ENCODE data around the gene TWSG1.
A peak's percentile ranks its signal among the peaks of the same experiment; 100 is the strongest.
"Not testable (repeated sequence)": the region's sequence is repeated elsewhere in the genome, so short reads cannot be mapped to it uniquely, and the experiment has no call there.

The TWSG1 gene

GRCh38 chr18:9421096-9421900, 86.7 kb downstream of the TWSG1 start:
- intact Hi-C loops (cut with DNase I), result no loop called here

DNA sequence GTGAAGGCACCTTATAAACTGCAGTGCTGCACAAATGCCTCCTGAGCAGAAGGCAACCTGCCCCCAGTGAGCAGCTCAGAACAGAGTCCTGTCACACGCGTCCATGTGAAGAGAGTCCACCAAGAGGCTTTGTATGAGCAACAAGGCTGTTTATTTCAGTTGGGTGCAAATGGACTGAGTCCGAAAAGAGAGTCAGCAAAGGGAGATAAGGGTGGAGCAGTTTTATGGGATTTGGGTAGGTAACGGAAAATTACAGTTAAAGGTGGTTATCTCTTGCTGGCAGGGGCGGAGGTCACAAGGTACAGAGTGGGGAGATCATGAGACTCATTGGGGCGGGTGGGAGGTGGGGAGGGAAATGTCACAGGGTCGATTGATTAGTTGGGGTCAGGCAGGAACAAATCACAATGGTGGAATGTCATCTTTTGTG, 87.3 kb downstream of the TWSG1 start:
- DNase-seq, result no peak
- intact Hi-C loops (cut with DNase I), result no loop called here

More at GRCh38 chr18:9421096-9421900, 86.7 kb downstream of the TWSG1 start:
- DNase-seq, result no peak

GRCh38 chr18:9422816-9423519, 88.4 kb downstream of the TWSG1 start:
- DNase-seq, result no peak

GRCh38 chr18:9423648-9424047, 89.1 kb downstream of the TWSG1 start:
- intact Hi-C loops (cut with DNase I), result not testable (repeated sequence)

More at GRCh38 chr18:9422816-9423519, 88.4 kb downstream of the TWSG1 start:
- intact Hi-C loops (cut with DNase I), result no loop called here

GRCh38 chr18:9424235-9424634, 89.7 kb downstream of the TWSG1 start:
- DNase-seq; intact Hi-C loops (cut with DNase I): not testable (repeated sequence)

More at GRCh38 chr18:9423648-9424047, 89.1 kb downstream of the TWSG1 start:
- DNase-seq, result not testable (repeated sequence)

DNA sequence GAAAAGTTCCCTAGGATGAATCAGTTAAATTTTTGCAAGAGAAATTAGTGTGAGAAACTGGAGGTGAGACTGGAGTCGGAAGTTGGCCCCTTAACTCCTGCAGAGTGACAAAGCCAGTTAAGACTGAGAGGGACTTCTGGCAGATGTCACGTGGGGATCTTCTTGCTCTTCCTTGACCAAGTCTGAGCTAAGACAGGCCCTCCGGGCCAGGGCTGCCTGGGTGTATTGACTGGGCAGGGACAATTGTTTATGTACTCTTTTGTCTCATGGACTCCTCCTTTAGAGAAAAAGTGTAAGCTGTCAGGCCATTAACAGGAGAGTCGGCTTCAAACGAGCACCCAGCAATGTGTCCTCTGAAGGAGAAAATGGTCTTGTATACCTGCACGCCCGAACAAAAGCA, 92.2 kb downstream of the TWSG1 start:
- DNase-seq, result no peak
- intact Hi-C loops (cut with DNase I), result no loop called here

DNA sequence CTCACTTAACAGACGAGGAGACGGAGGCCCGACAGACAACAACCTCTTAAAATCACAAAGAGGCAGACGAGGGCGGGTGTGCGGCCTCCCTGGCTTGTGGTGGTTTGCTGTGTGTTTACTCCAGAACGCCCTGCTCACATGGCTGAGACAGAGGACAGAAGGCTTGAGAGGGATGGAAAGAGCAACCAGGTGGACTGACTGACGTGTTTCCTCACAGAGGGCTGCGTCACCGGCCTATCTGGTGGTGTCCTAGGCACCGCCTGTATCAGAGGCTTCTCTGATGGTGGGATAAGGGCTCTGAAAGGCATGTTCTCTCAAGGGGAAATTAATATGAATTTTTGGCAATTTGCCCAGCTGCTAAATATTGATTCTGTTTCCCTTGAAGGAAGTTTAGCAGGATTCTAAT, 93.7 kb downstream of the TWSG1 start:
- peak in 1 of 10 donors; percentile 54 for DNase-seq
- intact Hi-C loops (cut with DNase I), result no loop called here

GRCh38 chr18:9428862-9429661, 94.5 kb downstream of the TWSG1 start:
- intact Hi-C loops (cut with DNase I), result no loop called here
- no peak for DNase-seq

- DNase-seq, result no peak
- intact Hi-C loops (cut with DNase I), result no loop called here
Observed at GRCh38 chr18:9429662-9429993, 95.1 kb downstream of the TWSG1 start.

GRCh38 chr18:9430315-9430714, 95.7 kb downstream of the TWSG1 start:
- intact Hi-C loops (cut with DNase I), result not testable (repeated sequence)
- peak in 1 of 10 donors; percentile 52 for DNase-seq

GRCh38 chr18:9431296-9431695, 96.7 kb downstream of the TWSG1 start:
- intact Hi-C loops (cut with DNase I), result no loop called here
- no peak for DNase-seq

- intact Hi-C loops (cut with DNase I), result not testable (repeated sequence)
Observed at GRCh38 chr18:9433122-9433521, 98.5 kb downstream of the TWSG1 start.

GRCh38 chr18:9433671-9434121, 99.1 kb downstream of the TWSG1 start:
- intact Hi-C loops (cut with DNase I), result no loop called here
- no peak for DNase-seq

More at GRCh38 chr18:9433122-9433521, 98.5 kb downstream of the TWSG1 start:
- not testable (repeated sequence) for DNase-seq

- intact Hi-C loops (cut with DNase I), result no loop called here
Observed at GRCh38 chr18:9434122-9434701, 99.6 kb downstream of the TWSG1 start.

GRCh38 chr18:9435041-9435440, 100.5 kb downstream of the TWSG1 start:
- DNase-seq, result no peak
- intact Hi-C loops (cut with DNase I), result no loop called here

More at GRCh38 chr18:9434122-9434701, 99.6 kb downstream of the TWSG1 start:
- DNase-seq, result no peak

DNA sequence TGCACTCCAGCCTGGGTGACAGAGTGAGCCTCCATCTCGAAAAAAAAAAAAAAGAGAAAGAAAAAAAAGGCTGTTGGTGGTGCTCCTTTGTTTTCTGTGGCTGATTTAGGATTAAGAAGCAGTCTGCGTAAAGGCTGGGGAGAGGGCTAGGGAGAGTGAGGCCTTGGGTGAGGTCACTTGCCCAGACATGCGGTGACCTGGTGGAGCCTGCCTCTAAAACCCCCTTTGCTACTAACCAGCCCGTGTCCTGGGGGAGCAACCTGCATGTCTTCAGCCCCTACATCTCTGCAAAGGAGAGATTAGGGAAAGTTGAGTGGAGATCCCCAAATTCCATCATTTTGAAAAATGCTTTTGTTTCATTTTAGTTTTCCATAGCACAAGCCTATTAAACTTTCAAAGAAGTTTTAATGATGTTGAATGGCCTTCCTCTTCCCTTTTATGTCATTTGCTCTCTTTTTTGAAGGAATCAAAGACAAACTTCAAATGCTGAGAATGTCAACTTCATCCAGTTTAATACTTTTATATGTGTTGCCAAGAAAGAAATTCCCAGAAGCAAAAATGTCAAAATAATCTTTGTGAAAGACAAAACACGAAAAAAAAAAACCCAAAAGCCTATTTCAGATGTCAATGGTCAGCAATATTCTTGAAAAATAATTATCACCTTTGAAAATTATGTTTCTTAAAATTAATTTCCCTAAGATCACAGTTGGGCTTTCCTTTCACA, 101.8 kb downstream of the TWSG1 start:
- no peak for DNase-seq
- intact Hi-C loops (cut with DNase I), result no loop called here

DNA sequence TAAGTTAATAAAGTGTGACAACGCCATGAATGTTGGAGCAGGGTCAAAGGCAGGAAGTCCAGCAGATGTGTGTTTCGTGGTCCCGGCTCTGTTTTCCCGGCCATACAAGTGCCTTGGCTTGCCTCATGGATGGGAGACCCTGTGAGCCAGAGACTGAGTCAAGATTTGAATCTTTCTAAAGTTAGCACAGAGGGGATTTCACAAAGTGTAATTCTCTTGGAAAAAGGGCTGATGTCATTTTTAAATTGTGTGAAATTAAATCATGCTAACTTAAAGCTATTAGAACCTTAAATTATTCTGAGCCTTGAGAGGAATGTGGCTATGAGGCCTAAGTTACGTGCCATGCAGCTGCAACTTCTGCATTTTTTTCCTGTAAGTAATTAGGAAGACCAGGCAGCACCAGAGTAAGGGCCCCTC, 102.5 kb downstream of the TWSG1 start:
- intact Hi-C loops (cut with DNase I), result no loop called here
- no peak for DNase-seq

DNA sequence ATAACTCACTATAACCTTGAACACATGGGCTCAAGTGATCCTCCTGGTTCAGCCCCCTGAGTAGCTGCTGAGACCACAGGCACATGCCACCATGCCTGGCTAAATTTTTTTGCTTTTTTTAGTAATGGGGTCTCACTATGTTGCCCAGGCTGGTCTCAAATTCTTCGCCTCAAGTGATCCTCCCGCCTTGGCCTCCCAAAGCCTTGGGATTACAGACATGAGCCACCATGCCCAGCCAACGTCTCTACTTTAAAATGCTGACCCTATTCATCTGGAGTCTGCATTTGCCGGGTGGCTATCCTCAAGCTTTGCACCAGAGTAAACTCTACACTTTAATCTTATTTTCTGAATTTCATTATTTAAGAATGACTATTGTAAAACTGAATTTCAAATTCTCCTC, 103.1 kb downstream of the TWSG1 start:
- intact Hi-C loops (cut with DNase I), result no loop called here
- DNase-seq, result no peak

- intact Hi-C loops (cut with DNase I), result no loop called here
- DNase-seq, result no peak
Observed at GRCh38 chr18:9441061-9441460, 106.5 kb downstream of the TWSG1 start.

DNA sequence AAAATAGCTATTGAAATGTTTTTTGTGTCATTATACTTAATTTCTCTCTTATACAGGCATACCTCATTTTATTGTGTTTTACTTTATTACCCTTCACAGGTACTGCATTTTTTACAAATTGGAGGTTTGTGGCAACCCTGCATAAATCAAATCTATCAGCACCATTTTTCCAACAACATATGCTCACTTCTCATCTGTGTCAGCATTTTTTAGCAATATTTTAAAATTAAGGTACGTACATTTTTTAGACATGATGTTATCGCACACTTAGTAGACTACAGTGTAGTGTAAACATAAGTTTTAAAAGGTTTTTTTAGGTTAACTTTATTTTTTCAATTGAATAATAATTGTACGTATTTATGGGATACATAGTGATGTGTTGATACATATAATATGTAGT, 110.0 kb downstream of the TWSG1 start:
- no peak for DNase-seq
- intact Hi-C loops (cut with DNase I), result no loop called here
